Measurements from ENCODE around the gene MESD.

GRCh38 chr15:81000144-81000623 lies 10.6 kb upstream of the MESD start:
- TF ChIP-seq, protein P1, sequence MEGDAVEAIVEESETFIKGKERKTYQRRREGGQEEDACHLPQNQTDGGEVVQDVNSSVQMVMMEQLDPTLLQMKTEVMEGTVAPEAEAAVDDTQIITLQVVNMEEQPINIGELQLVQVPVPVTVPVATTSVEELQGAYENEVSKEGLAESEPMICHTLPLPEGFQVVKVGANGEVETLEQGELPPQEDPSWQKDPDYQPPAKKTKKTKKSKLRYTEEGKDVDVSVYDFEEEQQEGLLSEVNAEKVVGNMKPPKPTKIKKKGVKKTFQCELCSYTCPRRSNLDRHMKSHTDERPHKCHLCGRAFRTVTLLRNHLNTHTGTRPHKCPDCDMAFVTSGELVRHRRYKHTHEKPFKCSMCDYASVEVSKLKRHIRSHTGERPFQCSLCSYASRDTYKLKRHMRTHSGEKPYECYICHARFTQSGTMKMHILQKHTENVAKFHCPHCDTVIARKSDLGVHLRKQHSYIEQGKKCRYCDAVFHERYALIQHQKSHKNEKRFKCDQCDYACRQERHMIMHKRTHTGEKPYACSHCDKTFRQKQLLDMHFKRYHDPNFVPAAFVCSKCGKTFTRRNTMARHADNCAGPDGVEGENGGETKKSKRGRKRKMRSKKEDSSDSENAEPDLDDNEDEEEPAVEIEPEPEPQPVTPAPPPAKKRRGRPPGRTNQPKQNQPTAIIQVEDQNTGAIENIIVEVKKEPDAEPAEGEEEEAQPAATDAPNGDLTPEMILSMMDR (IDR thresholded peaks at IDR 0.05), result no peak
- no peak for TF ChIP-seq POLR2A (IDR thresholded peaks at IDR 0.05)

Measured in Peyer's patch (tissue), 4 donors.